HG03066 (cell line): ENCODE measurements around the gene USP6.
"Not testable (repeated sequence)": the region's sequence is repeated elsewhere in the genome, so short reads cannot be mapped to it uniquely, and the experiment has no call there.

ENCODE experiments used
- ATAC-seq: cut with Tn5 transposase; IDR thresholded peaks from one replicate; pipeline ENCODE4 v1.9.1; 2021; ENCODE audit warnings: low read depth; ENCODE audit not compliant: unreplicated experiment

The USP6 gene

DNA sequence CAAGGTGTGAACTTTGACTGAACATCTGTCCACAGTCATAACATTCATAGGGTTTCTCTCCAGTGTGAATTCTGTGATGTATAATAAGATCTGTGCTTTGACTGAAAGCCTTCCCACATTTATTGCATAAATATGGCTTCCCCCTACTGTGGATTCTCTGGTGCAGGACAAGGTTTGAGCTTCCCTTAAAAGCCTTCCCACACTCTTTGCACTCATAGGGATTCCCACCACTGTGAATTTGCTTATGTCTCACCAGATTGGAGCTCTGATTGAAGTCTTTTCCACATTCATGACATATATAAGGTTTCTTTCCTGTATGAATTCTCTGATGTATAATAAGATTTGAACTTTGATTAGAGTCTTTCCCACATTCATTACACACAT, 67.6 kb downstream of the USP6 start:
- ATAC-seq = no peak

DNA sequence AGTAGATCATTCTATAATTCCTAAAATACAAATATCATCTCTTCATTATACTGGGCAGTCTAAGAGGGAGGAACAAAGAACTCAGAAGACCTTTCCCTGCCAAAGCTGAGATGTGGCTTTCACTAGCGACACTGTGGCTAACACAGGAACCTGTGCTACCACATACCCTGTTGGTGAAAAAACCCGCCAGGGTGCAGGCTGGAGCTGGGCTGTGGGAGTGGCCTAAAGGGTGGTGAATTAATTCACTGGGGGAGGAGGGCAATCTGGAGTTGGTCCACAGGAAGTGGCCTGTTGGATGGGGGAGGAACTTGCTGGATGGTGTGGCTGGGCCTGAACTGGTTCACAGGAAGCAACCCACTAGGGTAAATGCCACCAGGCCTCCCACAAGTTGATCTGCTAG, 68.5 kb downstream of the USP6 start:
- ATAC-seq = no peak

GRCh38 chr17:5191541-5192417, 75.9 kb downstream of the USP6 start, which contains the start of gene ZNF594:
Gene ZNF594 (minus strand): TSS chr17:5191868. CDS start chr17:5184256, 7,612 bp downstream.
- ATAC-seq = peak; percentile 88

DNA sequence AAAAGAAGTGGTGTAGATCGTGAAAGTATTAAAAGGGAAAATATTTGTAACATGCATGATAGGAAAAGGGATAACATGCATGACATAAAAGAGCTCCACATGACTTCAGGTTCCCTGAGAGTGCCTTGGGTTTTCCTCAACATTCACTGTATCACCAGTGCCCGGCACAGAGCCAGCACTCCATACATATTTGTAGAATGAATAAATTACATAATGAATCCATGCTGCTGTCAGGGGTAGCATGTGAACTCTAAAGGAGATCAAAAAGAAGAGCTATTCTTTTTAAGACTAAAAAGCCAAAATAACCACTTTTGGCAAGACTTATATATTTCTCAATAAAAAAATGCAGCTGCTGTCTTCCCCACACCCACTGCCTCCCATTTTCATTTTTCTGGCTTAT, 78.5 kb downstream of the USP6 start:
- no peak for ATAC-seq

GRCh38 chr17:5198472-5198871, 82.6 kb downstream of the USP6 start:
- no peak for ATAC-seq

GRCh38 chr17:5200360-5200759, 84.5 kb downstream of the USP6 start:
- no peak for ATAC-seq

DNA sequence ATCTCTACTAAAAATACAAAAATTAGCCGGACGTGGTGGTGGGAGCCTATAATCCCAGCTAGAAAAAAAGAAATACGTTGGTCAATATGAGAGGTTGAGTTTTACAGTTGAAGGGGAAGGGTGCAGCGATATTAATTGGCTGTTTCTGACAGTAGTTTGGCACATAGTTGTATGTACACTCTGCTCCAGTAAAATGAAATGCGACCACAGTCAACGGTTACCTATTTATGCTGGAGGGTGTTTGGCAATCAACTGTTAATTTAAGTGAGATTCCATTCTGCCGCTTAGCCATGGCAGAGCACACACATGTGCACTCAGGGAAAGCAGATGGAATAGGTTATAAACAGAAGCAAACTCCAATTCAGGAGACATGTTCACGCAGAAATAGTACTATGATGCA, 85.2 kb downstream of the USP6 start:
- ATAC-seq = no peak

GRCh38 chr17:5203178-5203907, 87.5 kb downstream of the USP6 start:
- no peak for ATAC-seq

GRCh38 chr17:5203908-5204294, 88.1 kb downstream of the USP6 start:
- ATAC-seq = no peak

- no peak for ATAC-seq
Observed at GRCh38 chr17:5209396-5209795, 93.6 kb downstream of the USP6 start.

DNA sequence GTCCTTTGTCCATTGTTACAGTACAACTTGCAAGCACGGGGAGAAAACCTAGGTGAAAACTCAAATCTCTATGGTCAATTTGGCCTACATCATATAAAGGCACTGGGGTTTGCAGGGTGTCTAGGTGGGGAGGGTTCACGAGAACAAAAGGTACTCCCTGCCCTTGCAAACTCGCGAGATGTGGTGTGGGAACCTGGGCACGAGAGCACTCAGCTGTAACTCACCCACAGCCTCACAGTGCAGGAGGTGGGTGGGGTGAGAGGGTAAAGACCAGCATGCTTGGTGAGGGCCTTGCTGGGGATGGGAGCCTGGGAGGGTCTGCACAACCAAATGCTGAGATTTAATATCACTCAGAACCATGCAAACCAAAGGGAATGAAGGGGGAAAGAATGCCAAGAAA, 94.3 kb downstream of the USP6 start:
- no peak for ATAC-seq

DNA sequence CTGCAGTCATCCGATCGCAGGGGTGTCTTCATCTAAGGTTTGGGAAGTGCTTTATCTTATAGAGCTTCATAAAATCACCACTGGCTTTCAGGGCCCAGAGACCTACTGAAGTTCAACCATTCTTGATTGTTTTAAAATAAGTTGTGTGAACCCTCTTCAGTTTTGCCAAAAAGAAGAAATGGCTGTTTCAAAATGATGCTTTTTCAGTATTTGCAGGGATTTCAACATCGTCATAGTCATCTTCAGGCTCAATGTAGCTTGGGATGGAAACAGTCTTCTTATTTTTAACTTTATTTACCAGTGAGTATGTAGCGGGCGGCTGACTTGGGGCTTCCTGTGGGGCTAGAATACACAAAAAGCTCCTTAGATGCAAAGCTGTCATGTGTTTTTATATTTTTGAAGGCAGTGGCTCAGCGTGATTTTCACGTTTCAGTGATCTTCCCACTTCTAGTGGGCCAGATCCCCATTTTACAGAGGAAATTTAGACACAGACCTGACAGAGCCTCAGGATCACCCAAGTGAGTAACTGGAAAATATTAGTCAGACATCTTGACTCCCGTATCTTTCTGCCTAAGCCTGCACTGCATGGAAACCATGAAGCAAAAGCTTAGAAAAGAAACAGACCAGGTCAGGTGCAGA, 94.9 kb downstream of the USP6 start:
- no peak for ATAC-seq

GRCh38 chr17:5211458-5211857, 95.6 kb downstream of the USP6 start:
- ATAC-seq = no peak

DNA sequence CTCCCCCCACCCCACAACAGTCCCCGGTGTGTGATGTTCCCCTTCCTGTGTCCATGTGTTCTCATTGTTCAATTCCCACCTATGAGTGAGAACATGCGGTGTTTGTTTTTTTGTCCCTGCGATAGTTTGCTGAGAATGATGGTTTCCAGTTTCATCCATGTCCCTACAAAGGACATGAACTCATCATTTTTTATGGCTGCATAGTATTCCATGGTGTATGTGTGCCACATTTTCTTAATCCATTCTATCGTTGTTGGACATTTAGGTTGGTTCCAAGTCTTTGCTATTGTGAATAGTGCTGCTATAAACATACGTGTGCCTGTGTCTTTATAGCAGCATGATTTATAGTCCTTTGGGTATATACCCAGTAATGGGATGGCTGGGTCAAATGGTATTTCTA, 101.7 kb downstream of the USP6 start:
- ATAC-seq = not testable (repeated sequence)

DNA sequence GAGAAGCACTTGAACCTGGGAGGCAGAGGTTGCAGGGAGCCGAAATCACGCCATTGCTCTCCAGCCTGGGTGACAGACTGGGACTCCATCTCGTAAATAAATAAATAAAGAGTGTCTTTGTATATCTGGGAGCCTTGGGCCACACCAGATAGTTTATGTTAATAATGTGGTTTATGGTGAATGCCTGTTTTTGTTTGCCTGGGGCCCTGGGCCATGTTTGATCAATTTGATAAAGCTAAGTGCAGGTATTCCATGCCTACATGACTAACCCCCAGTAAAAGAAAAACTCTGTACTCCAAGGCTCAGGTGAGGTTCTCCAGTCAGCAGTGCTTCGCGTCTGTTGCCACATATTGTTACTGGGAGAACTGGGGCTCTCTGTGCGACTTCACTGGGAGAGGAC, 103.7 kb downstream of the USP6 start:
- ATAC-seq = no peak

GRCh38 chr17:5220074-5220473, 104.2 kb downstream of the USP6 start:
- no peak for ATAC-seq

DNA sequence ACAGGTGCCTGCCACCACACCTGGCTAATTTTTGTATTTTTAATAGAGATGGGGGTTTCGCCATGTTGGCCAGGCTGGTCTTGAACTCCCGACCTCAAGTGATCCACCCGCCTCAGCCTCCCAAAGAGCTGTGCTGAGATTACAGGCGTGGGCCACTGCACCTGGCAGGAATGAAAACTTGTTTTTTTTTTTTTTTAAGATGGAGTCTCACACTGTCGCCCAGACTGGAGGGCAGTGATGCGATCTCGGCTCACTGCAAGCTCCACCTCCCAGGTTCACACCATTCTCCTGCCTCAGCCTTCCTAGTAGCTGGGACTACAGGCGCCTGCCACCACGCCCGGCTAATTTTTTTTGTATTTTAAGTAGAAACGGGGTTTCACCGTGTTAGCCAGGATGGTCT, 106.1 kb downstream of the USP6 start:
- not testable (repeated sequence) for ATAC-seq
